ENCODE measurements around the gene CEP97.

CEP97 gene

GRCh38 chr3:101806491-101806890 is 82.1 kb downstream of the CEP97 start:
- H3K4me3 ChIP-seq (ENCODE audit: low read depth, low read length), result no peak overlapping the region
- no peak for TF ChIP-seq CTCF (IDR thresholded peaks at IDR 0.05; ENCODE audit: low read depth, low read length)

GRCh38 chr3:101807888-101808287 is 83.5 kb downstream of the CEP97 start:
- H3K4me3 ChIP-seq (ENCODE audit: low read depth, low read length), result no peak overlapping the region
- no peak for TF ChIP-seq CTCF (IDR thresholded peaks at IDR 0.05; ENCODE audit: low read depth, low read length)

GRCh38 chr3:101809178-101810021 is 85.0 kb downstream of the CEP97 start:
- H3K4me3 ChIP-seq (ENCODE audit: low read depth, low read length), result no peak overlapping the region
- TF ChIP-seq CTCF (IDR thresholded peaks at IDR 0.05; ENCODE audit: low read depth, low read length), result peak; percentile 28; the same call in 1 of the 2 replicates

GRCh38 chr3:101810022-101810418 is 85.6 kb downstream of the CEP97 start:
- TF ChIP-seq CTCF (IDR thresholded peaks at IDR 0.05; ENCODE audit: low read depth, low read length), result no peak
- H3K4me3 ChIP-seq (ENCODE audit: low read depth, low read length), result no peak overlapping the region

GRCh38 chr3:101811875-101812274 is 87.5 kb downstream of the CEP97 start:
- TF ChIP-seq CTCF (IDR thresholded peaks at IDR 0.05; ENCODE audit: low read depth, low read length), result no peak
- no peak overlapping the region for H3K4me3 ChIP-seq (ENCODE audit: low read depth, low read length)

GRCh38 chr3:101812895-101813294 is 88.5 kb downstream of the CEP97 start:
- no peak overlapping the region for H3K4me3 ChIP-seq (ENCODE audit: low read depth, low read length)
- no peak for TF ChIP-seq CTCF (IDR thresholded peaks at IDR 0.05; ENCODE audit: low read depth, low read length)

- TF ChIP-seq CTCF (IDR thresholded peaks at IDR 0.05; ENCODE audit: low read depth, low read length), result no peak; the same call in 1 of the 2 replicates
- H3K4me3 ChIP-seq (ENCODE audit: low read depth, low read length), result no peak overlapping the region
These were observed 89.5 kb downstream of the CEP97 start for GRCh38 chr3:101813817-101814440.

Measured in WI38 (cell line).